ENCODE results near the gene PLA2G2E. TPM values are rescaled to one million over a fixed set of nuclear protein-coding genes. Genes with fewer than 3 reads are reported as not detected.

PLA2G2E gene
- total RNA-seq, 1 donor = not detected

GRCh38 chr1:19918057-19918456, 5.4 kb downstream of the PLA2G2E start:
- Histone ChIP-seq H3K4me1 (ENCODE audit: insufficient read depth, low read length) (no peaks in the 10 kb centered on the region), H3K9me3 (ENCODE audit: low read depth, low read length) (no peaks in the 10 kb centered on the region), H3K4me3 (ENCODE audit: low read length) (no peak overlapping the region), H3K27me3 (ENCODE audit: insufficient read depth, low read length) (no peaks in the 10 kb centered on the region)

- Histone ChIP-seq H3K4me1 (ENCODE audit: insufficient read depth, low read length) (no peaks in the 10 kb centered on the region), H3K4me3 (ENCODE audit: low read length) (no peak overlapping the region), H3K27me3 (ENCODE audit: insufficient read depth, low read length) (no peaks in the 10 kb centered on the region), H3K9me3 (ENCODE audit: low read depth, low read length) (no peaks in the 10 kb centered on the region)
Observed at GRCh38 chr1:19910650-19911049, 12.8 kb downstream of the PLA2G2E start.

- Histone ChIP-seq H3K4me1 (ENCODE audit: insufficient read depth, low read length) (no peaks in the 10 kb centered on the region), H3K27me3 (ENCODE audit: insufficient read depth, low read length) (no peaks in the 10 kb centered on the region), H3K4me3 (ENCODE audit: low read length) (no peak overlapping the region)
Observed at GRCh38 chr1:19909971-19910370, 13.4 kb downstream of the PLA2G2E start.

GRCh38 chr1:19909392-19909791, 14.0 kb downstream of the PLA2G2E start:
- H3K4me3 ChIP-seq (ENCODE audit: low read length) = no peak overlapping the region
- no peaks in the 10 kb centered on the region for H3K27me3 ChIP-seq (ENCODE audit: insufficient read depth, low read length)
- H3K9me3 ChIP-seq (ENCODE audit: low read depth, low read length) = no peaks in the 10 kb centered on the region
- no peaks in the 10 kb centered on the region for H3K4me1 ChIP-seq (ENCODE audit: insufficient read depth, low read length)

More at GRCh38 chr1:19909971-19910370, 13.4 kb downstream of the PLA2G2E start:
- H3K9me3 ChIP-seq (ENCODE audit: low read depth, low read length) = no peaks in the 10 kb centered on the region

- Histone ChIP-seq H3K4me1 (ENCODE audit: insufficient read depth, low read length) (no peaks in the 10 kb centered on the region), H3K9me3 (ENCODE audit: low read depth, low read length) (no peaks in the 10 kb centered on the region), H3K4me3 (ENCODE audit: low read length) (no peak overlapping the region), H3K27me3 (ENCODE audit: insufficient read depth, low read length) (no peaks in the 10 kb centered on the region)
Observed at GRCh38 chr1:19907456-19907855, 16.0 kb downstream of the PLA2G2E start.

GRCh38 chr1:19903621-19904020, 19.8 kb downstream of the PLA2G2E start:
- Histone ChIP-seq H3K4me3 (ENCODE audit: low read length) (no peak overlapping the region), H3K9me3 (ENCODE audit: low read depth, low read length) (no peaks in the 10 kb centered on the region), H3K4me1 (ENCODE audit: insufficient read depth, low read length) (no peaks in the 10 kb centered on the region), H3K27me3 (ENCODE audit: insufficient read depth, low read length) (no peaks in the 10 kb centered on the region)

GRCh38 chr1:19901653-19902052, 21.8 kb downstream of the PLA2G2E start:
- Histone ChIP-seq H3K27me3 (ENCODE audit: insufficient read depth, low read length) (no peaks in the 10 kb centered on the region), H3K4me3 (ENCODE audit: low read length) (no peak overlapping the region), H3K9me3 (ENCODE audit: low read depth, low read length) (no peaks in the 10 kb centered on the region), H3K4me1 (ENCODE audit: insufficient read depth, low read length) (no peaks in the 10 kb centered on the region)

GRCh38 chr1:19894218-19894617, 29.2 kb downstream of the PLA2G2E start:
- Histone ChIP-seq H3K4me1 (ENCODE audit: insufficient read depth, low read length) (no peaks in the 10 kb centered on the region), H3K27me3 (ENCODE audit: insufficient read depth, low read length) (no peaks in the 10 kb centered on the region), H3K9me3 (ENCODE audit: low read depth, low read length) (no peaks in the 10 kb centered on the region), H3K4me3 (ENCODE audit: low read length) (no peak overlapping the region)

GRCh38 chr1:19893687-19894086, 29.7 kb downstream of the PLA2G2E start:
- Histone ChIP-seq H3K4me3 (ENCODE audit: low read length) (no peak overlapping the region), H3K9me3 (ENCODE audit: low read depth, low read length) (no peaks in the 10 kb centered on the region), H3K27me3 (ENCODE audit: insufficient read depth, low read length) (no peaks in the 10 kb centered on the region), H3K4me1 (ENCODE audit: insufficient read depth, low read length) (no peaks in the 10 kb centered on the region)

- no peaks in the 10 kb centered on the region for H3K27me3 ChIP-seq (ENCODE audit: insufficient read depth, low read length)
- no peaks in the 10 kb centered on the region for H3K4me1 ChIP-seq (ENCODE audit: insufficient read depth, low read length)
- H3K9me3 ChIP-seq (ENCODE audit: low read depth, low read length) = no peaks in the 10 kb centered on the region
- no peak overlapping the region for H3K4me3 ChIP-seq (ENCODE audit: low read length)
Observed at GRCh38 chr1:19892628-19893168, 30.7 kb downstream of the PLA2G2E start.

- Histone ChIP-seq H3K9me3 (ENCODE audit: low read depth, low read length) (no peaks in the 10 kb centered on the region), H3K4me1 (ENCODE audit: insufficient read depth, low read length) (no peaks in the 10 kb centered on the region), H3K4me3 (ENCODE audit: low read length) (no peak overlapping the region), H3K27me3 (ENCODE audit: insufficient read depth, low read length) (no peaks in the 10 kb centered on the region)
Observed at GRCh38 chr1:19892129-19892528, 31.3 kb downstream of the PLA2G2E start.

- Histone ChIP-seq H3K27me3 (ENCODE audit: insufficient read depth, low read length) (no peaks in the 10 kb centered on the region), H3K9me3 (ENCODE audit: low read depth, low read length) (no peaks in the 10 kb centered on the region), H3K4me3 (ENCODE audit: low read length) (no peak overlapping the region), H3K4me1 (ENCODE audit: insufficient read depth, low read length) (no peaks in the 10 kb centered on the region)
Observed at GRCh38 chr1:19889656-19890055, 33.8 kb downstream of the PLA2G2E start.

GRCh38 chr1:19888112-19888511, 35.3 kb downstream of the PLA2G2E start:
- Histone ChIP-seq H3K27me3 (ENCODE audit: insufficient read depth, low read length) (no peaks in the 10 kb centered on the region), H3K4me1 (ENCODE audit: insufficient read depth, low read length) (peaks cover 8% of the 10 kb centered on the region), H3K9me3 (ENCODE audit: low read depth, low read length) (no peaks in the 10 kb centered on the region), H3K4me3 (ENCODE audit: low read length) (no peak overlapping the region)

- Histone ChIP-seq H3K27me3 (ENCODE audit: insufficient read depth, low read length) (no peaks in the 10 kb centered on the region), H3K4me1 (ENCODE audit: insufficient read depth, low read length) (peaks cover 17% of the 10 kb centered on the region), H3K9me3 (ENCODE audit: low read depth, low read length) (no peaks in the 10 kb centered on the region), H3K4me3 (ENCODE audit: low read length) (no peak overlapping the region)
Observed at GRCh38 chr1:19885821-19886220, 37.6 kb downstream of the PLA2G2E start.

GRCh38 chr1:19884312-19884711, 39.1 kb downstream of the PLA2G2E start:
- H3K9me3 ChIP-seq (ENCODE audit: low read depth, low read length) = no peaks in the 10 kb centered on the region
- no peak overlapping the region for H3K4me3 ChIP-seq (ENCODE audit: low read length)
- H3K4me1 ChIP-seq (ENCODE audit: insufficient read depth, low read length) = peaks cover 17% of the 10 kb centered on the region
- H3K27me3 ChIP-seq (ENCODE audit: insufficient read depth, low read length) = no peaks in the 10 kb centered on the region
